Activated CD4-positive, alpha-beta T cell treated with anti-CD3 and anti-CD28 coated beads, Interleukin-2, amount 10 ng/mL, durations not matched to agents 7 days and 5 days (primary cell): ENCODE results near the gene NBAS. TPM values are rescaled to one million over a fixed set of nuclear protein-coding genes. Genes with fewer than 3 reads are reported as not detected.

Source experiments
- CTCF ChIA-PET: fragments of 350-600 bp; sonication (Branson Sonifier 250); formaldehyde crosslinking; loops from one replicate; lab custom pipeline; 2021; ENCODE audit warnings: antibody characterized with exemption; lab: Charles Lee
- POLR2A ChIA-PET: fragments of 350-600 bp; sonication (Branson Sonifier 250); formaldehyde crosslinking; loops from one replicate; lab custom pipeline; 2021; ENCODE audit warnings: antibody characterized with exemption; lab: Charles Lee
- DNase-seq: peaks from one replicate; pipeline ENCODE4 v3.0.0-alpha.2; 2020
- H3K27ac Mint-ChIP-seq: one replicate; pipeline ENCODE4 v1.8.0; 2021; ENCODE audit warnings: mild to moderate bottlenecking, moderate library complexity, mixed read lengths
- H3K27me3 Mint-ChIP-seq: one replicate; pipeline ENCODE4 v1.8.0; 2021; ENCODE audit warnings: mixed read lengths
- H3K36me3 Mint-ChIP-seq: one replicate; pipeline ENCODE4 v1.8.0; 2021; ENCODE audit warnings: low read depth, mixed read lengths
- H3K4me1 Mint-ChIP-seq: one replicate; pipeline ENCODE4 v1.8.0; 2021; ENCODE audit warnings: mixed read lengths
- H3K4me3 Mint-ChIP-seq: one replicate; pipeline ENCODE4 v1.8.0; 2021; ENCODE audit warnings: mild to moderate bottlenecking, moderate library complexity, mixed read lengths
- H3K9me3 Mint-ChIP-seq: one replicate; pipeline ENCODE4 v1.8.0; 2021; ENCODE audit warnings: mixed read lengths
- total RNA-seq, 2 experiments: library from RNA; stranded (reverse); gene quantifications; one replicate each; pipeline ENCODE4 v1.2.3, GENCODE V29; 2021

The NBAS gene
- total RNA-seq, 2 experiments from 2014 or later: 33.0 to 36.5 TPM

DNA sequence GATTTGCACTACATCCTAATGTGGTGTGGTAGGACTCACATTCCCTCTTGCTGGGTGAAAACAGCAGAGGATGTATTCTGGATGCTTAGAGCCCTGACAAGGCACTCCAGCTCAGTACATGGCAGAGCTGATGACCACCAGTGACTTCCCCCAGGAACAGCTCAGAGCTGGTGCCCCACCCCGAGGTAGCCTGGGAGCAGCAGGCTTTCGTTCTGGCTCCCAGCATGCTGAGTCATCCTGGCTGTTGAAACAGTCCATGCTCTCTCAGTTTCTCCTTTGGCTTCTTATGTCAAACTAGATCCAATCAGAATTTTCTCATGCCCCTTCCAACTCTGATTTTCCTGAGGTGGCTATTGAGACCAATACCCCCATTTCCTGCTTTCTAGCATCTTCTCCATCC lies 438.2 kb downstream of the NBAS start:
- Mint-ChIP-seq H3K4me3 (no peak overlapping the region), H3K9me3 (no peaks in the 10 kb centered on the region), H3K27me3 (no peaks in the 10 kb centered on the region), H3K36me3 (no peaks in the 10 kb centered on the region), H3K27ac (no peak overlapping the region), H3K4me1 (no peaks in the 10 kb centered on the region)
- CTCF ChIA-PET: interaction anchor here (0.8 kb wide), 1 partner anchor 13 kb away, joined by 3 read pairs; no protein-coding TSS in a partner anchor
- no peak for DNase-seq
- POLR2A ChIA-PET: no interaction called here

DNA sequence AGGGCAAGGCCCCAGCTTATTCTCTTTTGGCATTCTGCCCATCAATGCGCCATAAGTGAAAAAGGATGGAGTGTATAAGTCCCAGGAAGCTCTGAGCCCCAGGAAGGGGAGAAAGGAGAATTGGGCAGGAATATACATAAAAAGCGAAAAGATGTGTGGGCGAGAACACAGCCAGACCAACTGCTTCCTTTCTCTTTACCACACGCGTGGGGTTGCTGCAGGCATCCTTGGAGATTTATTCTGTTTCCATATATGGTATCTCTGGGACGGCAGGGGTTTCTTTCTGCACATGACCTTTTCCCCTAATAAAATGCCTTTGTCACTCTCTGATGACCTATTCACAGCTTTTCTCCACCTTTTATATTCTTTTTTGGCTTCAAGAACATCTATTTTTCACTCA lies 440.5 kb downstream of the NBAS start:
- Mint-ChIP-seq H3K36me3 (no peaks in the 10 kb centered on the region), H3K9me3 (no peaks in the 10 kb centered on the region), H3K27ac (no peak overlapping the region), H3K4me1 (no peaks in the 10 kb centered on the region), H3K27me3 (no peaks in the 10 kb centered on the region), H3K4me3 (no peak overlapping the region)
- no peak for DNase-seq
- ChIA-PET POLR2A (no interaction called here), CTCF (interaction anchor here (0.7 kb wide), 1 partner anchor 16 kb away, joined by 4 read pairs; no protein-coding TSS in a partner anchor)

DNA sequence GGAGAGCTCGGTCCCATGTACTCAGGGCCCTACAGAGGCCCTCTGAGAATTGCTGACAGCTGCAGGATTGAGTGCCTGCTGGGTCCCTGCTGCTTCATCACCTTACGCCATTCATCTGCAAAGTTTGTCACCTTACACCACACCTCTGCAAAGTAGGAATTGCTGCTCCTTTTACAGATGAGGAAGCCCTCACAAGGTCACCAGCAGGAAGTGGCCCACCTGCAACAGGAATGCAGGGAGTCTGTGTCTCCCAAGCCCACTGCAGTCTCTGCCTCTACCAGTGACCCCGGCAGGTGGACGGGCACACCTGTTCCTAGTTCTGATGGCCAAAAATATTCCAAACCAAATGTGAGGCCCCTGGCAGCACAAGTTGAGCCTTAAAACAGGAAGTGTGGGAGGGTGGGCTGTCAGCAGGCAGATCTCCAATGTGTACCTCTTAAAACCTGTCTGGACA lies 441.4 kb downstream of the NBAS start:
- Mint-ChIP-seq H3K36me3 (no peaks in the 10 kb centered on the region), H3K4me3 (no peak overlapping the region), H3K9me3 (no peaks in the 10 kb centered on the region), H3K4me1 (no peaks in the 10 kb centered on the region), H3K27ac (no peak overlapping the region), H3K27me3 (no peaks in the 10 kb centered on the region)
- ChIA-PET CTCF (no interaction called here), POLR2A (no interaction called here)
- no peak for DNase-seq

DNA sequence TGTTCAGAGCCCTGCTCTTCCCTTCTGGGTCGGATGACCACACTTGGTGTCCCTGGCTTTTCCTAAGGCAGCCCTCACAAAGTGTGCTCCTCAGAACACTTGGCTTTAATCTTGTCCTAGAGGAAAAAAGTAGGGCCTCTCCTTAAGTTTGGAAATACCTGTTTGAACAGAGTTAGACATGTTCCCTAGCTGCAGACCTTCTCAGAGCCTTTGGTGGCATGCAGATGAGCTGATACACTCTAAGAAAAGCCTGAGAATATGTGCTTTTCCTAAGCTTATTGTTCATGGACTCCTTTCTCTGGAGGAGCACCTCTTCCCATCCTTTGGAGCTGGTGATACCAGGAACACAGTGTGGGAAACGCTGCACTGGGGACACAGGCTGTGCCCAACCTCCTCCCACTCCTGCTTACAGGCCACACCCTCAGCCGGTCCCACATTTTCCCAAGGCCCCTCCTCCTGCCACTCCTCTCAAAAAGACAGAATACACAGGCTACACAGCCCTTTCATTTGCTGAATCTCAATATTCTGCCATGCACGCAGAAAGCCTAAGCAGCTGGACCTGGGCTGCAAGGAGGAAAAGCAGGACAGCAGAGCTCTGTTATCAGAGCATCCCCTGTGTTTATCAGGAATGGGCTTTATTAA lies 443.6 kb downstream of the NBAS start:
- no peaks in the 10 kb centered on the region for H3K4me1 Mint-ChIP-seq
- H3K27me3 Mint-ChIP-seq: no peaks in the 10 kb centered on the region
- no peak overlapping the region for H3K27ac Mint-ChIP-seq
- H3K9me3 Mint-ChIP-seq: peaks cover 9% of the 10 kb centered on the region
- H3K36me3 Mint-ChIP-seq: no peaks in the 10 kb centered on the region
- ChIA-PET CTCF (no interaction called here), POLR2A (no interaction called here)
- no peak overlapping the region for H3K4me3 Mint-ChIP-seq
- DNase-seq: no peak

Other genes with a start within 250 kb of the NBAS start
- 10 to 100 TPM; 64.1 to 65.7 TPM for gene DDX1, start 30.5 kb upstream of the NBAS start, total RNA-seq